ENCODE data around the gene IQUB. TPM values are rescaled to one million over a fixed set of nuclear protein-coding genes. Genes with fewer than 3 reads are reported as not detected.
"Not testable (repeated sequence)": the region's sequence is repeated elsewhere in the genome, so short reads cannot be mapped to it uniquely, and the experiment has no call there.

Gene IQUB
- total RNA-seq, 2 experiments from 2014 or later, result not detected

- Mint-ChIP-seq H3K36me3 (ENCODE audit: low read depth) (no peaks in the 10 kb centered on the region), H3K4me1 (peaks cover 31% of the 10 kb centered on the region), H3K9me3 (no peaks in the 10 kb centered on the region), H3K27me3 (peaks cover 28% of the 10 kb centered on the region), H3K4me3 (peak overlapping the region; percentile 83), H3K27ac (no peak overlapping the region)
- POLR2A ChIA-PET, result no interaction called here
- DNase-seq, result peak; percentile 16
- CTCF ChIA-PET, result interaction anchor here (1.2 kb wide), 1 partner anchor 39 kb away, joined by 4 read pairs; no protein-coding TSS in a partner anchor
Observed at GRCh38 chr7:123533929-123534382, 439 bp downstream of the IQUB start.

GRCh38 chr7:123533553-123533917 is 860 bp downstream of the IQUB start:
- Mint-ChIP-seq H3K4me3 (peak overlapping the region; percentile 83), H3K27ac (no peak overlapping the region), H3K27me3 (peaks cover 28% of the 10 kb centered on the region), H3K4me1 (peaks cover 31% of the 10 kb centered on the region), H3K9me3 (no peaks in the 10 kb centered on the region), H3K36me3 (ENCODE audit: low read depth) (no peaks in the 10 kb centered on the region)
- no peak for DNase-seq
- ChIA-PET POLR2A (no interaction called here), CTCF (interaction anchor here (1.2 kb wide), 1 partner anchor 39 kb away, joined by 4 read pairs; no protein-coding TSS in a partner anchor)

DNA sequence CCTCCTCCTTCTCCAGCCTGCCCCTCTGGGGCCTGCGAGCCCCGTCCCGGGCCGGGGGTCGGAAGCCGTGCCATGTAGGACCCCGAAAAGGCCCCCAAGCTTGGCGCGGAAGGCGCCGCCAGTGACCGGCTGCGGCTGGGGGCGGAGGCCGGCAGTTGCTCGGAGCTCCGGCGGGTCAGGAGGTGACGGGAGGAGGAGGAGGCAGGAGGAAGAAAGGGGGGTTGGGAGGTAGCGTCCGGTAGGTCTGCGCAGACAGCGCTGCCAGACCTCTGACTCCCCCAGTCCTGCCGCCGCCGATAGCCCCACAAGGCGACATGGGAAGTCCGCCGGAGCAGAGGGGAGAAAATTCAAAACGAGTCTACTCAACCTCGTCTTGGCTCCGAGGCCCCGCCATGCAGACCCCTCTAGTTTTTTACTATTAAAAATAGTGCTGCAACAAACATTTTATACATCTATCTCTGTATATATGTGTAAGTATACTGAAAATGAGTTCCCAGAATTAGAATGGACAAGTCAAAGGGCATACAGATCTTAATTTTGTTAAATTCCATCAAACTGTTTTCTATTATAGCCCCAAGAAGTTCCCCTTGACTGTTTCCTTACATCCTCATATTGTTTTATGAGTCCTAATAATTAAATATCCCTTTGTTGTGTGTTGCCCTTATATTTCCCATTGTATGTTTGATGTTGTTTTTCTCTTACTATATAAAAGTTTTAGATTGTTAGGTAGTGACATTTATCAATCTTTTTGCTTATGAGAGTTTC is 1.4 kb downstream of the IQUB start:
- CTCF ChIA-PET, POLR2A ChIA-PET: not testable (repeated sequence)

GRCh38 chr7:123532343-123532742 is 2.1 kb downstream of the IQUB start:
- Mint-ChIP-seq H3K4me1 (peaks cover 26% of the 10 kb centered on the region), H3K27me3 (peaks cover 28% of the 10 kb centered on the region), H3K4me3 (peak overlapping the region; percentile 36)
- H3K27ac Mint-ChIP-seq; H3K9me3 Mint-ChIP-seq; CTCF ChIA-PET; DNase-seq; POLR2A ChIA-PET; H3K36me3 Mint-ChIP-seq (ENCODE audit: low read depth): not testable (repeated sequence)

More for the DNA sequence above, 1.4 kb downstream of the IQUB start:
- DNase-seq, result peak; percentile 10
- peaks cover 27% of the 10 kb centered on the region for H3K4me1 Mint-ChIP-seq
- H3K27me3 Mint-ChIP-seq, result peaks cover 28% of the 10 kb centered on the region
- not testable (repeated sequence) for H3K27ac Mint-ChIP-seq; H3K9me3 Mint-ChIP-seq; H3K36me3 Mint-ChIP-seq (ENCODE audit: low read depth)
- peak overlapping the region; percentile 83 for H3K4me3 Mint-ChIP-seq

DNA sequence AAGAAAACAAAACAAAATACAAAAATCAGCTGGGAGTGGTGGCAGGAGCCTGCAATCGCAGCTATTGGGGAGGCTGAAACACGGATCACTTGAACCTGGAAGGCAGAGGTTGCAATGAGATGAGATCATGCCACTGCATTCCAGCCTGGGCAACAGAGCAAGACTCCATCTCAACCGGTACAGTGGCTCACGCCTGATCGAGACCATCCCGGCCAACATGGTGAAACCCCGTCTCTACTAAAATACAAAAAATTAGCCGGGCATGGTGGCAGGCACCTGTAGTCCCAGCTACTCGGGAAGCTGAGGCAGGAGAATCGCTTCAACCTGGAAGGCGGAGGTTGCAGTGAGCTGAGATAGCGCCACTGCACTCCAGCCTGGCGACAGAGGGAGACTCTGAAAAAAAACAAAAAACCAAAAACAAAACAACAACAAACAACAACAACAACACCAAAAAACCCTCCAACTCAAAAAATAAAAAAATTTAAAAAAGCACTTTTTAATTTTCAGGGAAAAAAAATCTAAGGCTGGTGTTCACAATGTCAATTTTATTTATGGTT is 4.3 kb downstream of the IQUB start:
- POLR2A ChIA-PET; H3K27ac Mint-ChIP-seq; H3K9me3 Mint-ChIP-seq; H3K4me3 Mint-ChIP-seq; H3K36me3 Mint-ChIP-seq (ENCODE audit: low read depth); DNase-seq; CTCF ChIA-PET: not testable (repeated sequence)
- peaks cover 19% of the 10 kb centered on the region for H3K4me1 Mint-ChIP-seq
- H3K27me3 Mint-ChIP-seq, result peaks cover 28% of the 10 kb centered on the region

DNA sequence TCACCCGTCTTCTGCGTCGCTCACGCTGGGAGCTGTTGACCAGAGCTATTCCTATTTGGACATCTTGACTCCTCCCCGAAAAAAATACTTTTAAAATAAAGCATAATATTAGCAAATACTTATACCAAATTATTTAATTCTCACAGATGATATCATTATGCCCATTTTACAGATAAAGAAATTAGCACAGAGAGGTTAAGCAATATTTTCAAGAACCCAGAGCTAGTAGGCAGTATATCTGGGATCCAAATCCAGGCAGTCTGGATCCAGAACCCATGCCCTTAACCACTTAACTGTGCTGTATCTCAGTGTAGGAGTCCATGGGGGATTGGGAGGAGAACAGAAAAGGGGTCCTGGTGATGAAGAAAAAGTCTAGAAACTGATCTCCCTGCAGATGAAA is 6.1 kb downstream of the IQUB start:
- POLR2A ChIA-PET, result no interaction called here
- Mint-ChIP-seq H3K27me3 (peaks cover 16% of the 10 kb centered on the region), H3K4me1 (peaks cover 6% of the 10 kb centered on the region), H3K4me3 (no peak overlapping the region), H3K36me3 (ENCODE audit: low read depth) (no peaks in the 10 kb centered on the region), H3K9me3 (no peaks in the 10 kb centered on the region), H3K27ac (no peak overlapping the region)
- no peak for DNase-seq
- CTCF ChIA-PET, result no interaction called here

DNA sequence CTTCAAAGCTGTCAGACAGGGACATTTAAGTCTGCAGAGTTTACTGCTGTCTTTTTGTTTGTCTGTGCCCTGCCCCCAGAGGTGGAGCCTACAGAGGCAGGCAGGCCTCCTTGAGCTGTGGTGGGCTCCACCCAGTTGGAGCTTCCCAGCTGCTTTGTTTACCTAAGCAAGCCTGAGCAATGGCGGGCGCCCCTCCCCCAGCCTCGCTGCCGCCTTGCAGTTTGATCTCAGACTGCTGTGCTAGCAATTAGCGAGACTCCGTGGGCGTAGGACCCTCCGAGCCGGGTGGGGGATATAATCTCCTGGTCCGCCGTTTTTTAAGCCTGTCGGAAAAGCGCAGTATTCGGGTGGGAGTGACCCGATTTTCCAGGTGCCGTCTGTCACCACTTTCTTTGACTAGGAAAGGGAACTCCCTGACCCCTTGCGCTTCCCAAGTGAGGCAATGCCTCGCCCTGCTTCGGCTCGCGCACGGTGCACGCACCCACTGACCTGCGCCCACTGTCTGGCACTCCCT is 6.6 kb downstream of the IQUB start:
- peaks cover 12% of the 10 kb centered on the region for H3K27me3 Mint-ChIP-seq
- H3K4me1 Mint-ChIP-seq; H3K4me3 Mint-ChIP-seq; H3K36me3 Mint-ChIP-seq (ENCODE audit: low read depth); POLR2A ChIA-PET; H3K27ac Mint-ChIP-seq; CTCF ChIA-PET; DNase-seq; H3K9me3 Mint-ChIP-seq: not testable (repeated sequence)

DNA sequence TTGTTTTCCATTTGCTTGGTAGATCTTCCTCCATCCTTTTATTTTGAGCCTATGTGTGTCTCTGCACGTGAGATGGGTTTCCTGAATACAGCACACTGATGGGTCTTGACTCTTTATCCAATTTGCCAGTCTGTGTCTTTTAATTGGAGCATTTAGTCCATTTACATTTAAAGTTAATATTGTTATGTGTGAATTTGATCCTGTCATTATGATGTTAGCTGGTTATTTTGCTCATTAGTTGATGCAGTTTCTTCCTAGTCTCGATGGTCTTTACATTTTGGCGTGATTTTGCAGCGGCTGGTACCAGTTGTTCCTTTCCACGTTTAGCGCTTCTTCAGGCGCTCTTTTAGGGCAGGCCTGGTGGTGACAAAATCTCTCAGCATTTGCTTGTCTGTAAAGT is 7.9 kb downstream of the IQUB start:
- POLR2A ChIA-PET; H3K9me3 Mint-ChIP-seq; H3K4me3 Mint-ChIP-seq; DNase-seq; H3K4me1 Mint-ChIP-seq; H3K27ac Mint-ChIP-seq; H3K27me3 Mint-ChIP-seq; CTCF ChIA-PET; H3K36me3 Mint-ChIP-seq (ENCODE audit: low read depth): not testable (repeated sequence)

- Mint-ChIP-seq H3K27ac (no peak overlapping the region), H3K4me3 (no peak overlapping the region), H3K27me3 (peaks cover 10% of the 10 kb centered on the region), H3K4me1 (no peaks in the 10 kb centered on the region), H3K36me3 (ENCODE audit: low read depth) (no peaks in the 10 kb centered on the region), H3K9me3 (no peaks in the 10 kb centered on the region)
- ChIA-PET POLR2A (no interaction called here), CTCF (interaction anchor here (0.8 kb wide), 1 partner anchor 11 kb away, joined by 3 read pairs; no protein-coding TSS in a partner anchor)
- DNase-seq, result no peak
Observed at GRCh38 chr7:123522066-123522465, 12.3 kb downstream of the IQUB start.

- Mint-ChIP-seq H3K27me3 (peaks cover 5% of the 10 kb centered on the region), H3K27ac (no peak overlapping the region), H3K4me1 (no peaks in the 10 kb centered on the region), H3K4me3 (no peak overlapping the region), H3K9me3 (peaks cover 8% of the 10 kb centered on the region), H3K36me3 (ENCODE audit: low read depth) (no peaks in the 10 kb centered on the region)
- POLR2A ChIA-PET, result no interaction called here
- CTCF ChIA-PET, result no interaction called here
- DNase-seq, result no peak
Observed at GRCh38 chr7:123505221-123505620, 29.2 kb downstream of the IQUB start.

DNA sequence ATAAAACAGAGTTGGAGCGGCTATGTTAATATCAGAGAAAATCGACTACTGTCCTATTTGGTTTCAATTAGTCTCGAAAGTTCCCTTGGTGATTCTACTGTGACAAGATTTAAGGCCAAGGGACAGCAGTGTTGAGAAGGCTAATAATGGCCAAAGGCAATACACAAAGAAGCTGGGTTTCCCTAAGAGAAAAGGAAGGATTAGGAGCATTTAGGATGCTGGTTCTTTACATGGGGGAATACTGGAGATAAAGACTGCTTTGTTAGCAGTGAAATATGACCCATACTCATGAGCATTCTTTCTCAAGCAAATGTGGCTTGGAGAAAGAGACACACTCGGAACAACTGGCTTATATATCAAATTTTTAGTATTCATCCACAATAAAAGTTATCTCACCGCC is 32.2 kb downstream of the IQUB start:
- Mint-ChIP-seq H3K9me3 (peaks cover 8% of the 10 kb centered on the region), H3K27me3 (peaks cover 12% of the 10 kb centered on the region), H3K27ac (no peak overlapping the region), H3K4me1 (no peaks in the 10 kb centered on the region), H3K4me3 (no peak overlapping the region), H3K36me3 (ENCODE audit: low read depth) (no peaks in the 10 kb centered on the region)
- POLR2A ChIA-PET, result no interaction called here
- CTCF ChIA-PET, result no interaction called here
- no peak for DNase-seq

GRCh38 chr7:123500878-123501489 is 33.4 kb downstream of the IQUB start:
- Mint-ChIP-seq H3K36me3 (ENCODE audit: low read depth) (no peaks in the 10 kb centered on the region), H3K27ac (no peak overlapping the region), H3K27me3 (peaks cover 17% of the 10 kb centered on the region), H3K4me3 (no peak overlapping the region), H3K9me3 (peaks cover 7% of the 10 kb centered on the region), H3K4me1 (no peaks in the 10 kb centered on the region)
- no peak for DNase-seq
- ChIA-PET CTCF (no interaction called here), POLR2A (no interaction called here)

- H3K36me3 Mint-ChIP-seq (ENCODE audit: low read depth), result no peaks in the 10 kb centered on the region
- no peak overlapping the region for H3K27ac Mint-ChIP-seq
- H3K27me3 Mint-ChIP-seq, result peaks cover 17% of the 10 kb centered on the region
- no peak overlapping the region for H3K4me3 Mint-ChIP-seq
- ChIA-PET POLR2A (no interaction called here), CTCF (interaction anchor here (0.7 kb wide), 1 partner anchor 16 kb away, joined by 3 read pairs; no protein-coding TSS in a partner anchor)
- DNase-seq, result no peak
- H3K9me3 Mint-ChIP-seq, result no peaks in the 10 kb centered on the region
- no peaks in the 10 kb centered on the region for H3K4me1 Mint-ChIP-seq
Observed at GRCh38 chr7:123499211-123499970, 35.0 kb downstream of the IQUB start.
